Stimulated activated CD8-positive, alpha-beta memory T cell treated with anti-CD3 and anti-CD28 coated beads, Interleukin-12 subunit alpha, Interleukin-12 subunit beta, amount 100 ng/mL, for 1 hour (primary cell): Measurements from ENCODE around the gene REG4.
"Not testable (repeated sequence)": the region's sequence is repeated elsewhere in the genome, so short reads cannot be mapped to it uniquely, and the experiment has no call there.

Source experiments
- DNase-seq: peaks from one replicate; pipeline ENCODE4 v3.0.0-alpha.2; 2020; ENCODE audit warnings: low read depth

REG4 gene

GRCh38 chr1:119806489-119806888, 4.8 kb downstream of the REG4 start:
- DNase-seq: no peak

GRCh38 chr1:119805746-119806145, 5.5 kb downstream of the REG4 start:
- no peak for DNase-seq

GRCh38 chr1:119805247-119805646, 6.0 kb downstream of the REG4 start:
- no peak for DNase-seq

GRCh38 chr1:119799599-119800177, 11.6 kb downstream of the REG4 start:
- peak; percentile 2 for DNase-seq

GRCh38 chr1:119799003-119799402, 12.3 kb downstream of the REG4 start:
- DNase-seq: no peak

- DNase-seq: no peak
Measured at GRCh38 chr1:119797606-119798005, 13.7 kb downstream of the REG4 start.

- no peak for DNase-seq
Measured at GRCh38 chr1:119797162-119797561, 14.1 kb downstream of the REG4 start.

GRCh38 chr1:119795261-119796200, 15.7 kb downstream of the REG4 start:
- DNase-seq: no peak

- DNase-seq: no peak
Measured at GRCh38 chr1:119794876-119795240, 16.4 kb downstream of the REG4 start.

- no peak for DNase-seq
Measured at GRCh38 chr1:119794230-119794875, 16.9 kb downstream of the REG4 start.

GRCh38 chr1:119791377-119791776, 19.9 kb downstream of the REG4 start:
- DNase-seq: no peak

- no peak for DNase-seq
Measured at GRCh38 chr1:119790451-119791198, 20.6 kb downstream of the REG4 start.

GRCh38 chr1:119787776-119788175, 23.5 kb downstream of the REG4 start:
- DNase-seq: no peak

GRCh38 chr1:119786473-119787050, 24.7 kb downstream of the REG4 start:
- not testable (repeated sequence) for DNase-seq

- not testable (repeated sequence) for DNase-seq
Measured at GRCh38 chr1:119786046-119786445, 25.2 kb downstream of the REG4 start.

GRCh38 chr1:119784191-119784781, 27.0 kb downstream of the REG4 start:
- no peak for DNase-seq

GRCh38 chr1:119783354-119784185, 27.7 kb downstream of the REG4 start:
- no peak for DNase-seq

- DNase-seq: no peak
Measured at GRCh38 chr1:119782631-119783325, 28.5 kb downstream of the REG4 start.

- DNase-seq: no peak
Measured at GRCh38 chr1:119781434-119782210, 29.6 kb downstream of the REG4 start.
